ENCODE results near the gene TJP3.

DNA sequence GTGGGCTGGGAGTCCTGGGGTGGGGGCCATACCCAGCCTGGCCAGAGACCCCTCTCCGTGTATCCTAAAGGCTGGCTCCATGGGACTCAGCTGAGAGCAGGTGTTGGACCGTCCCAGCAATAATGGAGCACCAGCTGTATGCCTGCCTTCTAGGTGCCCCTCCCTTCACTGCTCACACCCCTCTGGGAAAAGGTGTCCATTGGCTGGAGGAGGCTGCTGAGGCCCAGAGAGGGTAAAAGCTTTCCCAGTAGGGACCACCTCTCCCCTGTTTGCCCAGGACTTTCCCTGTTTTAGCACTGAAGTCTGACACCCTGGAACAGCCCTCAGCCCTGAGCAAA lies 67.2 kb downstream of the TJP3 start:
- TF ChIP-seq, protein P1, sequence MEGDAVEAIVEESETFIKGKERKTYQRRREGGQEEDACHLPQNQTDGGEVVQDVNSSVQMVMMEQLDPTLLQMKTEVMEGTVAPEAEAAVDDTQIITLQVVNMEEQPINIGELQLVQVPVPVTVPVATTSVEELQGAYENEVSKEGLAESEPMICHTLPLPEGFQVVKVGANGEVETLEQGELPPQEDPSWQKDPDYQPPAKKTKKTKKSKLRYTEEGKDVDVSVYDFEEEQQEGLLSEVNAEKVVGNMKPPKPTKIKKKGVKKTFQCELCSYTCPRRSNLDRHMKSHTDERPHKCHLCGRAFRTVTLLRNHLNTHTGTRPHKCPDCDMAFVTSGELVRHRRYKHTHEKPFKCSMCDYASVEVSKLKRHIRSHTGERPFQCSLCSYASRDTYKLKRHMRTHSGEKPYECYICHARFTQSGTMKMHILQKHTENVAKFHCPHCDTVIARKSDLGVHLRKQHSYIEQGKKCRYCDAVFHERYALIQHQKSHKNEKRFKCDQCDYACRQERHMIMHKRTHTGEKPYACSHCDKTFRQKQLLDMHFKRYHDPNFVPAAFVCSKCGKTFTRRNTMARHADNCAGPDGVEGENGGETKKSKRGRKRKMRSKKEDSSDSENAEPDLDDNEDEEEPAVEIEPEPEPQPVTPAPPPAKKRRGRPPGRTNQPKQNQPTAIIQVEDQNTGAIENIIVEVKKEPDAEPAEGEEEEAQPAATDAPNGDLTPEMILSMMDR (IDR thresholded peaks at IDR 0.05): no peak
- no peak for TF ChIP-seq POLR2A (IDR thresholded peaks at IDR 0.05)
